DMS114 treated with DMSO at 0.1 percent for 48 hours (cell line): Measurements from ENCODE around the gene DYNC2I2.

Experiments used
- DNase-seq: peaks from one replicate; lab custom pipeline; 2025; ENCODE audit not compliant: unreplicated experiment; lab: John Stamatoyannopoulos, UW

Gene DYNC2I2

GRCh38 chr9:128636556-128637530 lies 19.8 kb downstream of the DYNC2I2 start:
- DNase-seq: no peak

GRCh38 chr9:128636024-128636390 lies 20.6 kb downstream of the DYNC2I2 start:
- DNase-seq: no peak

GRCh38 chr9:128635266-128636023 lies 21.2 kb downstream of the DYNC2I2 start:
- DNase-seq: peak; percentile 12

- no peak for DNase-seq
Observed at GRCh38 chr9:128634651-128635262, 21.9 kb downstream of the DYNC2I2 start.

GRCh38 chr9:128634111-128634510 lies 22.5 kb downstream of the DYNC2I2 start:
- DNase-seq: no peak

- no peak for DNase-seq
Observed at GRCh38 chr9:128633601-128634000, 23.0 kb downstream of the DYNC2I2 start.

GRCh38 chr9:128633057-128633456 lies 23.6 kb downstream of the DYNC2I2 start:
- DNase-seq: no peak

GRCh38 chr9:128632486-128632885 lies 24.2 kb downstream of the DYNC2I2 start:
- DNase-seq: no peak

- no peak for DNase-seq
Observed at GRCh38 chr9:128632066-128632465, 24.6 kb downstream of the DYNC2I2 start.

GRCh38 chr9:128631636-128632035 lies 25.0 kb downstream of the DYNC2I2 start:
- no peak for DNase-seq

GRCh38 chr9:128629852-128630545 lies 26.6 kb downstream of the DYNC2I2 start:
- DNase-seq: no peak

- no peak for DNase-seq
Observed at GRCh38 chr9:128629136-128629535, 27.5 kb downstream of the DYNC2I2 start.

- no peak for DNase-seq
Observed at GRCh38 chr9:128628471-128629048, 28.1 kb downstream of the DYNC2I2 start.

- DNase-seq: no peak
Observed at GRCh38 chr9:128627906-128628305, 28.7 kb downstream of the DYNC2I2 start.

- no peak for DNase-seq
Observed at GRCh38 chr9:128627127-128627715, 29.4 kb downstream of the DYNC2I2 start.

- DNase-seq: no peak
Observed at GRCh38 chr9:128626181-128626580, 30.5 kb downstream of the DYNC2I2 start.

- DNase-seq: no peak
Observed at GRCh38 chr9:128625391-128626146, 31.1 kb downstream of the DYNC2I2 start.

GRCh38 chr9:128624566-128624965 lies 32.1 kb downstream of the DYNC2I2 start:
- DNase-seq: no peak

GRCh38 chr9:128621730-128622455 lies 34.8 kb downstream of the DYNC2I2 start:
- DNase-seq: no peak
